Trophoblast cell (in vitro differentiated cells and primary cell): Measurements from ENCODE around the gene ABHD12B.

Experiments
- DNase-seq, 2 donors: peaks; one replicate each; pipeline ENCODE4 v3.0.0-alpha.2; 2016
- H2AFZ ChIP-seq: 2 replicates; pipeline ENCODE4 v1.6.1; 2013; ENCODE audit warnings: low read length, moderate library complexity, mild to moderate bottlenecking; ENCODE audit not compliant: insufficient read depth, poor library complexity
- H2AK5ac ChIP-seq: 2 replicates; pipeline ENCODE4 v1.6.1; 2013; ENCODE audit warnings: mild to moderate bottlenecking, low read length
- H2BK120ac ChIP-seq: 2 replicates; pipeline ENCODE4 v1.6.1; 2013; ENCODE audit warnings: low read length, mild to moderate bottlenecking, moderate library complexity; ENCODE audit not compliant: insufficient read depth, poor library complexity
- H2BK12ac ChIP-seq: 2 replicates; pipeline ENCODE4 v1.6.1; 2013; ENCODE audit warnings: mild to moderate bottlenecking, low read length, moderate library complexity
- H2BK5ac ChIP-seq: 2 replicates; pipeline ENCODE4 v1.6.1; 2013; ENCODE audit warnings: low read length, low read depth, moderate library complexity, mild to moderate bottlenecking; ENCODE audit not compliant: poor library complexity
- H3K14ac ChIP-seq: 2 replicates; pipeline ENCODE4 v1.6.1; 2013; ENCODE audit warnings: mild to moderate bottlenecking, low read length
- H3K18ac ChIP-seq: 2 replicates; pipeline ENCODE4 v1.6.1; 2013; ENCODE audit warnings: mild to moderate bottlenecking, low read length
- H3K23ac ChIP-seq: 2 replicates; pipeline ENCODE4 v1.6.1; 2013; ENCODE audit warnings: low read length
- H3K27ac ChIP-seq: 2 replicates; pipeline ENCODE4 v1.5.1; 2013; ENCODE audit warnings: low read depth, mild to moderate bottlenecking, inconsistent platforms, low read length, moderate library complexity
- H3K27me3 ChIP-seq: 2 replicates; pipeline ENCODE4 v1.6.1; 2013; ENCODE audit warnings: inconsistent platforms, mild to moderate bottlenecking, low read length, moderate library complexity; ENCODE audit not compliant: insufficient read depth
- H3K36me3 ChIP-seq, 2 experiments: 1 replicate in 1 of 2; 2 replicates in 1 of 2; pipeline ENCODE4 v1.6.1; 2013; ENCODE audit warnings: low read length in 2 of 2, mild to moderate bottlenecking in 2 of 2, moderate library complexity in 1 of 2; ENCODE audit not compliant: insufficient read depth in 2 of 2, control insufficient read depth in 1 of 2
- H3K4ac ChIP-seq: 2 replicates; pipeline ENCODE4 v1.6.1; 2013; ENCODE audit warnings: low read depth, mild to moderate bottlenecking, low read length, moderate library complexity
- H3K4me1 ChIP-seq, 2 experiments: 1 replicate in 1 of 2; 2 replicates in 1 of 2; pipeline ENCODE4 v1.6.1; 2013; ENCODE audit warnings: low read length in 2 of 2, mild to moderate bottlenecking in 2 of 2, moderate library complexity in 1 of 2; ENCODE audit not compliant: insufficient read depth in 2 of 2, control insufficient read depth in 1 of 2
- H3K4me2 ChIP-seq: 2 replicates; pipeline ENCODE4 v1.6.1; 2013; ENCODE audit warnings: inconsistent platforms, mild to moderate bottlenecking, low read length, moderate library complexity
- H3K4me3 ChIP-seq: 2 replicates; pipeline ENCODE4 v1.5.1; 2013; ENCODE audit warnings: mild to moderate bottlenecking, low read depth, low read length, inconsistent platforms
- H3K79me1 ChIP-seq: one replicate; pipeline ENCODE4 v1.6.1; 2013; ENCODE audit warnings: low read length
- H3K79me2 ChIP-seq: 2 replicates; pipeline ENCODE4 v1.6.1; 2013; ENCODE audit warnings: low read length, mild to moderate bottlenecking; ENCODE audit not compliant: control insufficient read depth, insufficient read depth, poor library complexity
- H3K9ac ChIP-seq: 2 replicates; pipeline ENCODE4 v1.6.1; 2013; ENCODE audit warnings: mild to moderate bottlenecking, low read length
- H3K9me3 ChIP-seq: 2 replicates; pipeline ENCODE4 v1.6.1; 2013; ENCODE audit warnings: low read depth, mild to moderate bottlenecking, control low read depth, inconsistent platforms, low read length; ENCODE audit not compliant: insufficient read depth
- H4K12ac ChIP-seq: 2 replicates; pipeline ENCODE4 v1.6.1; 2013; ENCODE audit warnings: low read depth, mild to moderate bottlenecking, low read length, moderate library complexity
- H4K8ac ChIP-seq: 2 replicates; pipeline ENCODE4 v1.6.1; 2013; ENCODE audit warnings: low read depth, mild to moderate bottlenecking, low read length, moderate library complexity
- H4K91ac ChIP-seq: one replicate; pipeline ENCODE4 v1.6.1; 2013; ENCODE audit warnings: low read depth, mild to moderate bottlenecking, low read length, moderate library complexity
- WGBS: extraction: QIAGEN DNeasy Blood & Tissue Kit; methylation state at CpG from one replicate; pipeline ENCODE4 v1.1.7; 2013; ENCODE audit warnings: missing lambda C conversion rate; ENCODE audit not compliant: insufficient read length, insufficient coverage; ENCODE audit errors: extremely low coverage; 5-methylcytosine and 5-hydroxymethylcytosine counted together

The ABHD12B gene

DNA sequence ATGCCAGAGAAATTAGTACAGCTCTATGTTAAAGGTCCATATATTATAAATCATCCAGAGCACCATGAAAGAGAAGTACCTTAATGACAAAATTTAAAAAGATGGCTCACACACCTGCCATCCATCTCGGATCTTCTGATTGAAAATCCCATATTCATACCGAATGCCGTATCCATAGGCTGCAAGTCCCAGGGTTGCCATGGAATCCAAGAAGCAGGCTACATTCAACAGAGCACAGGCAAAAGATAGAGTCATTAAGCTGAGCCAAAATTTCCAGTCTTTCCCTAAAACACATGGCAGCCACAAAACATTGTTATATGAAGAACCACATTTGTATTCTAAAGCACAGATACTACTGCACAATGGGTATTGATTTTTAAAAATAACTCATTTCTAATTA, 59.7 kb downstream of the ABHD12B start:
- H3K23ac ChIP-seq, result no peak overlapping the region
- whole genome bisulfite sequencing, result no CpG with 5 or more reads among the region's 3 CpGs

GRCh38 chr14:50932156-50932555, 60.3 kb downstream of the ABHD12B start:
- H2BK12ac ChIP-seq, result no peak overlapping the region
- no peak overlapping the region for H3K4me2 ChIP-seq
- H3K14ac ChIP-seq, result no peak overlapping the region
- no peak overlapping the region for H3K18ac ChIP-seq
- H3K9ac ChIP-seq, result no peak overlapping the region
- no peak overlapping the region for H2BK5ac ChIP-seq
- WGBS, result no CpG with 5 or more reads among the region's 1 CpG
- no peak for DNase-seq
- no peak overlapping the region for H4K91ac ChIP-seq
- H3K23ac ChIP-seq, result no peak overlapping the region
- no peaks in the 10 kb centered on the region for H3K36me3 ChIP-seq
- no peak overlapping the region for H2AK5ac ChIP-seq
- no peaks in the 10 kb centered on the region for H3K79me1 ChIP-seq
- H3K4me1 ChIP-seq, result no peaks in the 10 kb centered on the region
- no peaks in the 10 kb centered on the region for H3K27me3 ChIP-seq
- H2BK120ac ChIP-seq, result no peak overlapping the region
- no peaks in the 10 kb centered on the region for H3K9me3 ChIP-seq
- H3K4ac ChIP-seq, result no peak overlapping the region
- no peak overlapping the region for H3K4me3 ChIP-seq
- no peaks in the 10 kb centered on the region for H3K79me2 ChIP-seq
- H4K12ac ChIP-seq, result no peak overlapping the region
- H2AFZ ChIP-seq, result no peak overlapping the region
- H3K27ac ChIP-seq, result no peak overlapping the region
- H4K8ac ChIP-seq, result no peak overlapping the region

More for the DNA sequence above, 59.7 kb downstream of the ABHD12B start:
- Histone ChIP-seq H3K9me3 (no peaks in the 10 kb centered on the region), H3K79me2 (no peaks in the 10 kb centered on the region), H3K9ac (no peak overlapping the region), H3K4ac (no peak overlapping the region), H4K8ac (no peak overlapping the region), H2AFZ (no peak overlapping the region), H2BK120ac (no peak overlapping the region), H3K4me1 (no peaks in the 10 kb centered on the region), H3K4me2 (no peak overlapping the region), H3K4me3 (no peak overlapping the region), H4K91ac (no peak overlapping the region), H2BK12ac (no peak overlapping the region), H4K12ac (no peak overlapping the region), H3K18ac (no peak overlapping the region), H3K36me3 (no peaks in the 10 kb centered on the region), H3K27me3 (no peaks in the 10 kb centered on the region), H3K27ac (no peak overlapping the region), H2AK5ac (no peak overlapping the region), H3K14ac (no peak overlapping the region), H2BK5ac (no peak overlapping the region), H3K79me1 (no peaks in the 10 kb centered on the region)
- DNase-seq, result no peak

DNA sequence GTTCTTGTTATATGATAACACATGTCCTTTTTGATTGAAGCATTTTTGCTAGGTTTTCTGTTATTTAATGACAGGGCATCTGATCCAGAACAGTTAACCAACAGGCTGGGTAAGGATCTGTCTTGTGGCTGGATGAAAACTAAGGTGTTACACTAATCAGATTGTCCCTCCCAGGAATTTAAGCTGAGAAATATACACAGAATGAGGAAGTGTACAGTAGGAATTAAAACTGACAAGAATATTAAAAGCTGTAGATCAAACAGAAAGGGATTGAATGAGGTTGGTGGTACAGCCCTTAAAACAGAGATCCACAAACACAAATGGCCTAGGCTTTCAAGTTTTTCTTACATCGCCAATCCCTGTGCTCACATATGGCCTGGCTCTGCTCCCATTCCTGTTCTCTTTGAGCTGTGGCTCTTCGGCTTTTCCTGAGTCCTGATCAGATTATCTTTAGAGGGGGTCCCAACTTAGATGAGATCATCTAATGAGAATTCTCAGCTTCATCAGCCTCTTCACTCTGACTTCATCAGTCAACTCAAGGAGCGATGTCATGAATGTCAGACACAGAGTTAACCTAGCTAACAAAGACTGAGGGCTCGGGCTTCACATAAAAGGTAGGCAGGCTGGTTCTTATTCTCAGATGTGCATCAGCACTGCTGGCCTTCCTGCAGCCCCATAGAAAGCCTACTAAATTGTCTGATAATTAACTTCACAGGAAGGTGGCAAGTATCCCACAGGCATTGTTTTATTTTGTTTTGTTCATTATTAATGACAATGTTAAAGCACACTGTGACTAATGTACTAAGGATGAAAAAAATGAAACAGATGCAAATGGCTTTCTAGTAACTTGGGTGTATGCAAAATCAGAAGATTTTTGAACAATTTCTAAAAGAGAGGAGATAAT, 61.0 kb downstream of the ABHD12B start:
- Histone ChIP-seq H3K4me1 (no peaks in the 10 kb centered on the region), H3K14ac (no peak overlapping the region), H4K91ac (no peak overlapping the region), H3K4me3 (no peak overlapping the region), H3K27me3 (no peaks in the 10 kb centered on the region), H3K9me3 (no peaks in the 10 kb centered on the region), H3K9ac (no peak overlapping the region), H3K79me2 (no peaks in the 10 kb centered on the region), H2AK5ac (no peak overlapping the region), H2AFZ (no peak overlapping the region), H3K27ac (no peak overlapping the region), H3K4me2 (no peak overlapping the region), H2BK12ac (no peak overlapping the region), H3K4ac (no peak overlapping the region), H4K12ac (no peak overlapping the region), H4K8ac (no peak overlapping the region), H3K18ac (no peak overlapping the region), H2BK5ac (no peak overlapping the region), H2BK120ac (no peak overlapping the region), H3K23ac (no peak overlapping the region), H3K79me1 (no peaks in the 10 kb centered on the region), H3K36me3 (no peaks in the 10 kb centered on the region)
- peak in 1 of 2 donors; percentile 43 for DNase-seq
- WGBS, result no CpG with 5 or more reads among the region's 4 CpGs

DNA sequence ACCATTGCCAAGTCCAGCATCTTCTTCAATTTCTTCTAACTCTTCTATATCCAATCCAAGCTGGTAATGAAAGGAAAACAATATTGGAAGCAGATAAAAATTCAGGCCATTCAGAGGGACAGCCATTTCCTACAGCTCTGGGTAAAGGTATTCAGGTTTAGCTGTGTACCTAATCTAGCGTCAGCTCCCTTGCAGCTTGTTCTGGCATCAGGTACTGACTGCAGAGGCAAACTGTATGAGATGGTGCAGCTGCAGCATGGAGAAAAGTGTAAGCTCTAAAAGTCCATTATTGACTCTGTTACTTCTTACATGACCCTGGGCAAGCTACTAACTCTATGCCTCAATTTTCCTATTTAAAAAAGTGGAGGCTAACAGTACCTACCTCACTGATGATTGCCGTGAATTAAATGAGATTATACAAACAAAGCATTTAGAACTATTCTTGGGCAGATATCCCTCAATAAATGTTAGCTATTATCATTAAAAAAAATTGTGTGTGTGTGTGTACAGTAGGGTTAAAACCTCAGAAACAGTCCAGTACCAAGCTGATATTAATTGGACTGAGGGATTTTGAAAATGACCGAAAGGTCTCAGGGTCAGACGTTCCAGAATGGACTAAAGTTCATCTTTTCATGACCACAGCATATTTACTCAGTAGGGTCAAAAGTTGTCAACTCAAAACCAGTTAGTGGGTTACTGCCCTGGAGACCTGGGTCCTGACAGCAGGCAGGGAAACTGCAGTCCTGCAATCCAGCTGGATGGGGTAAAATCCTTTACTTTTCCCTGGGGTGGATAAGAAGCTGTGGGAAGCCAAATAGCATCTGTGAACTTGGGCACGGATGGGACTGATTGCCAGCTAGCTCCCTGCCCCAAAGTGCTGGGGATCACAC, 63.5 kb downstream of the ABHD12B start:
- Histone ChIP-seq H2AFZ (no peak overlapping the region), H2AK5ac (no peak overlapping the region)

More for the DNA sequence above, 63.5 kb downstream of the ABHD12B start:
- Histone ChIP-seq H3K4ac (no peak overlapping the region), H3K79me1 (no peaks in the 10 kb centered on the region), H3K4me1 (no peaks in the 10 kb centered on the region), H3K9ac (no peak overlapping the region), H4K91ac (no peak overlapping the region), H4K8ac (no peak overlapping the region), H3K23ac (no peak overlapping the region), H3K4me3 (no peak overlapping the region), H2BK12ac (no peak overlapping the region), H3K18ac (no peak overlapping the region), H2BK120ac (no peak overlapping the region), H4K12ac (no peak overlapping the region), H3K36me3 (no peaks in the 10 kb centered on the region), H3K9me3 (no peaks in the 10 kb centered on the region), H2BK5ac (no peak overlapping the region), H3K14ac (no peak overlapping the region), H3K4me2 (no peak overlapping the region), H3K27ac (no peak overlapping the region), H3K79me2 (no peaks in the 10 kb centered on the region), H3K27me3 (no peaks in the 10 kb centered on the region)
- no peak for DNase-seq
- no CpG with 5 or more reads among the region's 5 CpGs for WGBS
